Muscle of arm (tissue), 14 donors: ENCODE results near the gene BTBD1. TPM values are rescaled to one million over a fixed set of nuclear protein-coding genes. Genes with fewer than 3 reads are reported as not detected.

ENCODE experiments used
- DNase-seq: peaks from one replicate; pipeline ENCODE4 v3.0.0-alpha.2; 2013
- long read RNA-seq, 11 donors: transcript quantifications; one replicate each; lab custom pipeline, GENCODE V29; 2026
- polyA plus RNA-seq, 12 donors: library from polyadenylated mRNA; unstranded; fragments of 120-200 nt; gene quantifications; one replicate each; pipeline ENCODE4 v1.2.1, GENCODE V29; 2013; ENCODE audit not compliant: insufficient read length in 12 of 12

The BTBD1 gene
- 100 to 1,000 TPM in 10 of 12 donors, 10 to 100 TPM in 1, not detected in 1; 71.1 to 160 (median 134) TPM for polyA plus RNA-seq
- long read RNA-seq, donor 1, transcript BTBD1-201 (8 exons, 3,297 nt), result major isoform, 18 of 59 reads
- long read RNA-seq, donor 1, partial matches to known transcripts, result 40 of 59 reads
- long read RNA-seq, donor 1, other reads (novel, unspliced or antisense), result 0 of 59 reads
- long read RNA-seq, donor 2, transcript BTBD1-201 (8 exons, 3,297 nt), result major isoform, 94 of 151 reads
- long read RNA-seq, donor 2, partial matches to known transcripts, result 57 of 151 reads
- long read RNA-seq, donor 2, other reads (novel, unspliced or antisense), result 0 of 151 reads
- long read RNA-seq, donor 3, transcript BTBD1-201 (8 exons, 3,297 nt), result major isoform, 19 of 33 reads
- long read RNA-seq, donor 3, partial matches to known transcripts, result 14 of 33 reads
- long read RNA-seq, donor 3, other reads (novel, unspliced or antisense), result 0 of 33 reads
- long read RNA-seq, donor 4, transcript BTBD1-201 (8 exons, 3,297 nt), result major isoform, 13 of 30 reads
- long read RNA-seq, donor 4, partial matches to known transcripts, result 17 of 30 reads
- long read RNA-seq, donor 4, other reads (novel, unspliced or antisense), result 0 of 30 reads
- long read RNA-seq, donor 5, transcript BTBD1-201 (8 exons, 3,297 nt), result major isoform, 66 of 137 reads
- long read RNA-seq, donor 5, partial matches to known transcripts, result 71 of 137 reads
- long read RNA-seq, donor 5, other reads (novel, unspliced or antisense), result 0 of 137 reads
- long read RNA-seq, donor 6, transcript BTBD1-201 (8 exons, 3,297 nt), result major isoform, 25 of 30 reads
- long read RNA-seq, donor 6, partial matches to known transcripts, result 5 of 30 reads
- long read RNA-seq, donor 6, other reads (novel, unspliced or antisense), result 0 of 30 reads
- long read RNA-seq, donor 7, transcript BTBD1-201 (8 exons, 3,297 nt), result major isoform, 17 of 25 reads
- long read RNA-seq, donor 7, partial matches to known transcripts, result 8 of 25 reads
- long read RNA-seq, donor 7, other reads (novel, unspliced or antisense), result 0 of 25 reads
- long read RNA-seq, donor 8, transcript BTBD1-201 (8 exons, 3,297 nt), result major isoform, 58 of 137 reads
- long read RNA-seq, donor 8, partial matches to known transcripts, result 71 of 137 reads
- long read RNA-seq, donor 8, other reads (novel, unspliced or antisense), result 8 of 137 reads
- long read RNA-seq, donor 9, transcript BTBD1-201 (8 exons, 3,297 nt), result major isoform, 25 of 50 reads
- long read RNA-seq, donor 9, partial matches to known transcripts, result 25 of 50 reads
- long read RNA-seq, donor 9, other reads (novel, unspliced or antisense), result 0 of 50 reads
- long read RNA-seq, donor 10, transcript BTBD1-201 (8 exons, 3,297 nt), result major isoform, 58 of 120 reads
- long read RNA-seq, donor 10, partial matches to known transcripts, result 62 of 120 reads
- long read RNA-seq, donor 10, other reads (novel, unspliced or antisense), result 0 of 120 reads
- long read RNA-seq, donor 11, transcript BTBD1-201 (8 exons, 3,297 nt), result major isoform, 42 of 84 reads
- long read RNA-seq, donor 11, partial matches to known transcripts, result 42 of 84 reads
- long read RNA-seq, donor 11, other reads (novel, unspliced or antisense), result 0 of 84 reads

GRCh38 chr15:83066734-83067637 is at the start of gene BTBD1:
TSS of gene BTBD1 (minus strand) at chr15:83067252. CDS start at chr15:83067151, 101 bp downstream.
- peak; percentile 88 for DNase-seq

DNA sequence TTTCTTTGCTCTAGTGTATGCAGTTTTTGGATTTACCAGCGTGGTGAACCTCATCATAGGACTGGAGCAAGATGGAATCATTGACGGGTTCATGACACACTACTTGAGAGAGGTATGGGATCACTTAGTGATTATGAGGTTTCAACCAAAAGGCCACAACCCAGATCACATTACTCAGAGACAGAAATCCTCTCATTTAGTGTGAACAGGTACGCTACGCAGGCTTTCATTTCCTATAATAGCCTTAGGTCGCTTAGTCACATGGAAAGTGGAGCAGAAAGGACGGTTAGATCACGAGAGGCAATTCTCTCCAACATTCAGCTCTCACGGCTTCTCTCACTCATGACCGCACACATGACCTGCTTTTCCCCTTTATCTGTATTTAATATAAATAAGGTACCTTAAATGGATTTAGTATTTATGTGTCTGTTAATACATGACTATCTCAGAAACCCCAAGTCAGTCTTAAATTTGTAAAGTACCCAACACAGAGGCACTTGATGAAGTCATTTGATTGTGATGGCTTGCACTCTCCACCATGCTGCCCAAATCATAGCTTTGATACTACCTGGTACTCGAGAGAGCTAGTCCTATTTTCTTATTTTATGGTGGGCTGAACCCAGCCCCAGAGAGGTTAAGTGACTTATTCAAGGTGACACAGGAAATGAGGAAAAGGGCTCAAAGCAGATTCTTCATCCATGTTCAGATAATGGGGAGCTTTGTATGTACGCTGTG is 48.9 kb upstream of the BTBD1 start:
- DNase-seq, result no peak

DNA sequence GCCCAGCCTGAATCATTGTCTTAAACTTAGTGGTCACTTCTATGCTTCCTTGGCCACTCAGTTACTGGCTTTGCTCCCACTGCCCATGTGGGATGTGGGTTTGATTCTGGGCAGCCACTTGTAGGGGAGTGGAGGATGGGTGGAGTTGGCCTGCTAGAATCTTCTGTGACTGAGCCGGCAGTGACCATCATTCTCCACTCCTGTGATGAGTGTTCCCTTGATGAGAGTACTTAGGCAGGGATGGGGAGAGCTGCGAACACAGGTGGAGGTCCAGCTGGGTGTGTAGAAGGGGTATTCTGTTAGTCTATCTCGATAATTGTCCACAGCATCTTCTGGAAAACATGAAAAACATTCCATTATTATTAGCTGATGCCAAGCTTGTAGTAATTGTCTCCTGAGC is 48.4 kb upstream of the BTBD1 start:
- DNase-seq, result no peak

DNA sequence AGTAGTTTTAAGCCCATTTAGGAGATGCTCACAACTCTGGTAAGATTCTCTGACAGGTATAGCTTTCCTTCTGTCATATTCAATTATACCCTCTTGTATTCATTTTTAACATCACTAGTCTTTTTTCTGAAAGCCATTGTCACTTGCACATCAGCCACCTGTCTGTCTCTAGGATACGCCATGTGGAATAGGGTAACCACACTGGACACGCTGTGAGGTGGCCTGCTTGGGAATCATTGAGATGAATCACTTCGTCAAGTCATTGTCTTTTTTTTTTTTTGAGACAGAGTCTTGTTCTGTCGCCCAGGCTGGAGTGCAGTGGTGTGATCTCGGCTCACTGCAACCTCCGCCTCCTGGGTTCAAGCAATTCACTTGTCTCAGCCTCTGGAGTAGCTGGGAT is 47.8 kb upstream of the BTBD1 start:
- DNase-seq, result no peak

- DNase-seq, result no peak
These were observed 47.0 kb upstream of the BTBD1 start for GRCh38 chr15:83113881-83114674.

- no peak for DNase-seq
These were observed 45.9 kb upstream of the BTBD1 start for GRCh38 chr15:83112956-83113299.

GRCh38 chr15:83112233-83112955 is 45.3 kb upstream of the BTBD1 start:
- no peak for DNase-seq

GRCh38 chr15:83111149-83111548 is 44.1 kb upstream of the BTBD1 start:
- DNase-seq, result no peak

GRCh38 chr15:83110381-83110780 is 43.3 kb upstream of the BTBD1 start:
- DNase-seq, result no peak

- no peak for DNase-seq
These were observed 42.5 kb upstream of the BTBD1 start for GRCh38 chr15:83109532-83109931.

GRCh38 chr15:83108266-83109219 is 41.5 kb upstream of the BTBD1 start:
- no peak for DNase-seq

DNA sequence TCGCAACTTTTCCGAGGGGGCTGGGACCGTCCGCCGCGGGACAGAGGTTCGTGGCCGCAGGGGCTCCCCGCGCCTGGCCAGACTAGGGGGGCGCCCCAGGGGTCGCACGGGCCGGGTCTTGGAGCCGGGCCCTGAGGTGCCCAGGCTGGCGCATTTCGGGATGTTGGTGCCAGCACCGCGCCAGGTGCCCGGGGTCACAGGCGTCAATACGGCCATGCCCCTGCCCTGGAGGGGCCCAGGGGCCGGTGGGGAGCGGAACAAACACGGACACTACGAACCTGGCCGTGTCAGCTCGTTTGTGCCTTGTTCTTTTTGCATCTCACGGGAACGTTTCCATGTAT is 40.8 kb upstream of the BTBD1 start:
- no peak for DNase-seq

DNA sequence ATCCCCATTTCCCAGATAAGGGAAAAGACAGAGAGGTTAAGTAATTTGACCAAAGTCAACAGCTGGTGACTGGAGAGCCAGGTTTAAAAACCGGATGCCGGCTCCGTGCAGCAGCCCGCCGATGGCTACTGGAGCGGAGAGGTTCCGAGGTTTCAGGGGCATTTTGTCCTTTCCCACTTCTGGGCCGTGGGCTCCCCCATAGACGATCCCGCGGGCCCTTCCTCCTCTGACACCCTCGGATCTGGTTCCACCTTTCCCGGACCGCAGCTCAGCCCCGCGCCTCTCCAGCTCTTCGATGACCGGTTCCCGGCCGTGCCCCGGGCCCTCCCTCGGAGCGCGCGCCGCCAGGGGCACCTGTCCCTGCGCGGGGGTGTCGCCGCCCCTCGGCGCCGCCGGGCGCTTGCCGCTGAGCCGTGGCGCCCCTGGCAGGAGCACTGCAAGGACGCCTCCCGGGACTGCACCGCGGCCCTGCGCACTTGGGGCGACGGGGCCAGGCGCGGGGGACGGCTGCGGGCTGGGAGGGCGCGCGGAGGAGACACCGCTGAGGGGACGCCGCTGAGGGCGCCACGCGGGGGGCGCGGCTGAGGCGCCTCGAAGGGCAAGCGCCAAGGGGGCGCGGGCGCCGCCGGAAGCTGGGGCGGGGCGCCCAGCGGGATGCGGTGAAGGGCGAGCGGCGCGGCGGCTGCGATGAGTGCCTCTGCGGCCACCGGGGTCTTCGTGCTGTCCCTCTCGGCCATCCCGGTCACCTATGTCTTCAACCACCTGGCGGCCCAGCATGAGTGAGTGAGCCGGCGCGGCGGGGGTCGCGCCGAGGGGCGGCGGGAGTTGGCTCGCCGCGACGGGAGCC is 40.2 kb upstream of the BTBD1 start, which contains the start of gene TM6SF1:
Gene TM6SF1, plus strand, starts transcription at position 652 of the 847 bp plus-strand sequence. Its CDS starts 36 bp downstream, at position 688.
- DNase-seq, result no peak

GRCh38 chr15:83105440-83105839 is 38.4 kb upstream of the BTBD1 start:
- DNase-seq, result no peak

GRCh38 chr15:83104141-83104540 is 37.1 kb upstream of the BTBD1 start:
- no peak for DNase-seq

DNA sequence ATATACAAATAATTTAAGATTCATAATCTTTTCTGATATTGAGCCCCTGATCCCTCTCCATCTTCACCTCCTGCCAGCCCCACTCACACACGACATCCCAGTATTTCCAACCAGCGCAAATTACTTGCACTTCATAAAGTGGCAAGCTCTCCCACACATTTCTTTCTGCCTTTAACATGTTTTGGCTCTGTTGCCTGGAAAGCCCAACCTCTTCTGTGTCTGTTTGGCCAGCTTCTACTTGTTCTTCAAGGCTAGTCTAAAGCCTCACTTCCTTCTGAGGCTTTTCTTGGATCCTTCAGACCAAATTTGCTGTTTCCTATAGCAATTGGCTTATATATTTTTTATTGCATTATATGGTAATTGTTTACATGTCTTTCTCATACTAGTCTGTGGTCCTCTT is 35.3 kb upstream of the BTBD1 start:
- no peak for DNase-seq
